ENCODE results near the gene AEBP2.

DNA sequence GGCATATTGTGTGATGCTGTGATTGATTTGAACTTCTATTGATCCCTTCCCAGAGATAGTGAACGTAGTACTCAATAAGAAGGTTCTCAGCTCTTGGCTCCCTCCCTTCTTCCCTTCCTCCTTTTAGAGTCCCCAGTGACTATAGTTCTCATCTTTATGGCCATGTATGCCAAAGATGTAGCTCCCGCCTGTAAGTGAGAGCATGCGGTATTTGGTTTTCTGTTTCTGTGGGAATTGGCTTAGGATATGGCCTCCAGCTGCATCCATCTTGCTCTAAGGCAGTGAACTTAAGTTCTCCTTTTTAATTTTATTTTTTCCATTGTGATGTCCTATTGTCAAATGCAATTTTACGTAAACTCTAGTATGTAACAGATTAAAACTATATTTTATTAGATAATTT, 109.5 kb downstream of the AEBP2 start:
- TF ChIP-seq EZH2 (IDR thresholded peaks at IDR 0.05; ENCODE audit: low read depth), result no peak
- TF ChIP-seq, protein P1, sequence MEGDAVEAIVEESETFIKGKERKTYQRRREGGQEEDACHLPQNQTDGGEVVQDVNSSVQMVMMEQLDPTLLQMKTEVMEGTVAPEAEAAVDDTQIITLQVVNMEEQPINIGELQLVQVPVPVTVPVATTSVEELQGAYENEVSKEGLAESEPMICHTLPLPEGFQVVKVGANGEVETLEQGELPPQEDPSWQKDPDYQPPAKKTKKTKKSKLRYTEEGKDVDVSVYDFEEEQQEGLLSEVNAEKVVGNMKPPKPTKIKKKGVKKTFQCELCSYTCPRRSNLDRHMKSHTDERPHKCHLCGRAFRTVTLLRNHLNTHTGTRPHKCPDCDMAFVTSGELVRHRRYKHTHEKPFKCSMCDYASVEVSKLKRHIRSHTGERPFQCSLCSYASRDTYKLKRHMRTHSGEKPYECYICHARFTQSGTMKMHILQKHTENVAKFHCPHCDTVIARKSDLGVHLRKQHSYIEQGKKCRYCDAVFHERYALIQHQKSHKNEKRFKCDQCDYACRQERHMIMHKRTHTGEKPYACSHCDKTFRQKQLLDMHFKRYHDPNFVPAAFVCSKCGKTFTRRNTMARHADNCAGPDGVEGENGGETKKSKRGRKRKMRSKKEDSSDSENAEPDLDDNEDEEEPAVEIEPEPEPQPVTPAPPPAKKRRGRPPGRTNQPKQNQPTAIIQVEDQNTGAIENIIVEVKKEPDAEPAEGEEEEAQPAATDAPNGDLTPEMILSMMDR (conservative IDR thresholded peaks at IDR 0.05), result no peak
